Measurements from ENCODE around the gene COX14. TPM values are rescaled to one million over a fixed set of nuclear protein-coding genes. Genes with fewer than 3 reads are reported as not detected.
A peak's percentile ranks its signal among the peaks of the same experiment; 100 is the strongest.

COX14 gene
- total and polyA plus RNA-seq, 4 donors: 26.7 to 172 (median 53.5) TPM

DNA sequence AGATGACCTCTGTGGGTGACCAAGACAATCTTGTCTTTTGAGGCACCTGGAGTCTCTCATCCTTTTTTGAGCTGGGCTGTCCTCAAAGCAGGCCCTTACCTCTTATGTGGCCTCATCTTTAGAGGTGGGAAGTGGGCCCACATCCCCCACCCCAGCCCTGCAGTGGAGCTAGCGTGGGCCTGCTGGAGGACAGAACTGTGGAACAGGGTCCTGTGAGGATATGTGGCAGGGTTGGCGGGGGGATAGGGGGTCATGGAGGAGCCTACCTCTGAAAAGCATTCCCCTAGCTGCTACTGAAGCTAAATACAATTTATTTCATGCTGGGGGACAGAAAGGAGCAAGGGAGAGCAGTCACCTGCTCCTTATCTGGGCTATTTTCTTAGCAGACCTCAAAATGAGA, 8.7 kb upstream of the COX14 start:
- WGBS: 92% methylated on average over 2 of the region's 2 CpGs
- TF ChIP-seq RAD21 (IDR thresholded peaks at IDR 0.05) (no peak), YY1 (IDR thresholded peaks at IDR 0.05) (no peak), HNF4G (IDR thresholded peaks at IDR 0.05) (no peak), TAF1 (conservative IDR thresholded peaks at IDR 0.05) (no peak), HNF4A (conservative IDR thresholded peaks at IDR 0.05) (no peak)
- no peak for DNase-seq (ENCODE audit: low spot score)
- Histone ChIP-seq H3K9me3 (ENCODE audit: control insufficient read depth in 4 of 4, low read length in 3 of 4) (no peaks in the 10 kb centered on the region), H3K27ac (ENCODE audit: low read depth in 1 of 2, low read length in 2 of 2) (peak overlapping the region; percentile 84 to 94), H3K36me3 (ENCODE audit: control insufficient read depth in 4 of 4, insufficient read depth in 3 of 4, low read depth in 1 of 4, low read length in 3 of 4) (peaks cover 0 to 21% (median 17%) of the 10 kb centered on the region in 4 donors), H3K4me3 (ENCODE audit: low read depth in 1 of 3, low read length in 3 of 3) (no peak overlapping the region), H3K4me1 (ENCODE audit: control insufficient read depth in 4 of 4, insufficient read depth in 4 of 4, low read length in 3 of 4) (peaks cover 11 to 73% (median 52%) of the 10 kb centered on the region in 4 donors), H3K27me3 (ENCODE audit: control insufficient read depth in 4 of 4, insufficient read depth in 4 of 4, low read length in 3 of 4) (no peaks in the 10 kb centered on the region), H3K9ac (ENCODE audit: low read depth in 1 of 2, low read length in 2 of 2) (peak overlapping the region in 1 of 2 donors; percentile 59)

DNA sequence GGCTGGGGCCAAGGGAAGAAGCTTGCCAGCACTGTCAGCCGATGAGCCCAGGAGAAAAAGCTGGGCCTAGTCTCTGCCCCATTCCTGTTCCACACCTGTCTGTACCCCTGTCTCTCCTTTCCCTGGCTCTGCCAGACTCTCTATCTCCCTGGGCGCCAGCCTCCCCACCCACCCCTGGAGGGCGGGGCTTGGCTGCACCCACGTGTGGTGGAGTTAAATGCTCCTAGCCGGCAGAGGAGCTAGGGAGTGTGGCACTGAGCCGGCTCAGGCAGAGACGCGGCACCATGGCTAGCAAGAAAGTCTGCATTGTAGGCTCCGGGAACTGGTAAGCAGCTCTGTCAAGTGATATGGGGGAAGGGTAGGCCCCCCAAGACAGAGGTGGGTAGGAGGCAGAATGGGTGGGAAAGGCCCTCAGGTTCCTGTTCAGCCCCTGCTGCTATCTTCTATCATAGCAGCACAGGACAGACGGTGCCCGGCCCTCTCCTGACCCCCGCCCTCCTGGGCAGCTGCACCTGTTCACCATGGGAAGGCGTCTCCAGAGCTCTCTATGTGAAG, 8.2 kb upstream of the COX14 start, which contains the start of gene GPD1:
Gene GPD1 (plus strand): TSS at position 242 of the 555 bp plus-strand sequence. CDS start 43 bp downstream, at position 285.
- peaks cover 14 to 77% (median 56%) of the 10 kb centered on the region in 4 donors for H3K4me1 ChIP-seq (ENCODE audit: control insufficient read depth in 4 of 4, insufficient read depth in 4 of 4, low read length in 3 of 4)

More for the DNA sequence above, 8.2 kb upstream of the COX14 start, which contains the start of gene GPD1:
- WGBS: 15% methylated on average over 13 of the region's 13 CpGs
- Histone ChIP-seq H3K36me3 (ENCODE audit: control insufficient read depth in 4 of 4, insufficient read depth in 3 of 4, low read depth in 1 of 4, low read length in 3 of 4) (peaks cover 0 to 19% (median 12%) of the 10 kb centered on the region in 4 donors), H3K4me3 (ENCODE audit: low read depth in 1 of 3, low read length in 3 of 3) (peak within 1 kb of the TSS; percentile 45 to 79 (median 60)), H3K27ac (ENCODE audit: low read depth in 1 of 2, low read length in 2 of 2) (peak within 1 kb of the TSS; percentile 84 to 94), H3K9ac (ENCODE audit: low read depth in 1 of 2, low read length in 2 of 2) (peak within 1 kb of the TSS; percentile 63 to 80), H3K9me3 (ENCODE audit: control insufficient read depth in 4 of 4, low read length in 3 of 4) (no peaks in the 10 kb centered on the region), H3K27me3 (ENCODE audit: control insufficient read depth in 4 of 4, insufficient read depth in 4 of 4, low read length in 3 of 4) (no peaks in the 10 kb centered on the region)
- TF ChIP-seq, protein P1, sequence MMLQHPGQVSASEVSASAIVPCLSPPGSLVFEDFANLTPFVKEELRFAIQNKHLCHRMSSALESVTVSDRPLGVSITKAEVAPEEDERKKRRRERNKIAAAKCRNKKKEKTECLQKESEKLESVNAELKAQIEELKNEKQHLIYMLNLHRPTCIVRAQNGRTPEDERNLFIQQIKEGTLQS (IDR thresholded peaks at IDR 0.05): no peak
- TF ChIP-seq, protein P2, sequence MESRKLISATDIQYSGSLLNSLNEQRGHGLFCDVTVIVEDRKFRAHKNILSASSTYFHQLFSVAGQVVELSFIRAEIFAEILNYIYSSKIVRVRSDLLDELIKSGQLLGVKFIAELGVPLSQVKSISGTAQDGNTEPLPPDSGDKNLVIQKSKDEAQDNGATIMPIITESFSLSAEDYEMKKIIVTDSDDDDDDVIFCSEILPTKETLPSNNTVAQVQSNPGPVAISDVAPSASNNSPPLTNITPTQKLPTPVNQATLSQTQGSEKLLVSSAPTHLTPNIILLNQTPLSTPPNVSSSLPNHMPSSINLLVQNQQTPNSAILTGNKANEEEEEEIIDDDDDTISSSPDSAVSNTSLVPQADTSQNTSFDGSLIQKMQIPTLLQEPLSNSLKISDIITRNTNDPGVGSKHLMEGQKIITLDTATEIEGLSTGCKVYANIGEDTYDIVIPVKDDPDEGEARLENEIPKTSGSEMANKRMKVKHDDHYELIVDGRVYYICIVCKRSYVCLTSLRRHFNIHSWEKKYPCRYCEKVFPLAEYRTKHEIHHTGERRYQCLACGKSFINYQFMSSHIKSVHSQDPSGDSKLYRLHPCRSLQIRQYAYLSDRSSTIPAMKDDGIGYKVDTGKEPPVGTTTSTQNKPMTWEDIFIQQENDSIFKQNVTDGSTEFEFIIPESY (IDR thresholded peaks at IDR 0.05): no peak
- peak; percentile 89 for TF ChIP-seq YY1 (IDR thresholded peaks at IDR 0.05)
- TF ChIP-seq RXRA (IDR thresholded peaks at IDR 0.05): peak; percentile 48 to 52
- TF ChIP-seq HNF4A (conservative IDR thresholded peaks at IDR 0.05): peak; percentile 49 to 52
- TF ChIP-seq JUND (IDR thresholded peaks at IDR 0.05): no peak
- TF ChIP-seq, protein P3, sequence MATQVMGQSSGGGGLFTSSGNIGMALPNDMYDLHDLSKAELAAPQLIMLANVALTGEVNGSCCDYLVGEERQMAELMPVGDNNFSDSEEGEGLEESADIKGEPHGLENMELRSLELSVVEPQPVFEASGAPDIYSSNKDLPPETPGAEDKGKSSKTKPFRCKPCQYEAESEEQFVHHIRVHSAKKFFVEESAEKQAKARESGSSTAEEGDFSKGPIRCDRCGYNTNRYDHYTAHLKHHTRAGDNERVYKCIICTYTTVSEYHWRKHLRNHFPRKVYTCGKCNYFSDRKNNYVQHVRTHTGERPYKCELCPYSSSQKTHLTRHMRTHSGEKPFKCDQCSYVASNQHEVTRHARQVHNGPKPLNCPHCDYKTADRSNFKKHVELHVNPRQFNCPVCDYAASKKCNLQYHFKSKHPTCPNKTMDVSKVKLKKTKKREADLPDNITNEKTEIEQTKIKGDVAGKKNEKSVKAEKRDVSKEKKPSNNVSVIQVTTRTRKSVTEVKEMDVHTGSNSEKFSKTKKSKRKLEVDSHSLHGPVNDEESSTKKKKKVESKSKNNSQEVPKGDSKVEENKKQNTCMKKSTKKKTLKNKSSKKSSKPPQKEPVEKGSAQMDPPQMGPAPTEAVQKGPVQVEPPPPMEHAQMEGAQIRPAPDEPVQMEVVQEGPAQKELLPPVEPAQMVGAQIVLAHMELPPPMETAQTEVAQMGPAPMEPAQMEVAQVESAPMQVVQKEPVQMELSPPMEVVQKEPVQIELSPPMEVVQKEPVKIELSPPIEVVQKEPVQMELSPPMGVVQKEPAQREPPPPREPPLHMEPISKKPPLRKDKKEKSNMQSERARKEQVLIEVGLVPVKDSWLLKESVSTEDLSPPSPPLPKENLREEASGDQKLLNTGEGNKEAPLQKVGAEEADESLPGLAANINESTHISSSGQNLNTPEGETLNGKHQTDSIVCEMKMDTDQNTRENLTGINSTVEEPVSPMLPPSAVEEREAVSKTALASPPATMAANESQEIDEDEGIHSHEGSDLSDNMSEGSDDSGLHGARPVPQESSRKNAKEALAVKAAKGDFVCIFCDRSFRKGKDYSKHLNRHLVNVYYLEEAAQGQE (IDR thresholded peaks at IDR 0.05): peak; percentile 87
- TF ChIP-seq, protein P4, sequence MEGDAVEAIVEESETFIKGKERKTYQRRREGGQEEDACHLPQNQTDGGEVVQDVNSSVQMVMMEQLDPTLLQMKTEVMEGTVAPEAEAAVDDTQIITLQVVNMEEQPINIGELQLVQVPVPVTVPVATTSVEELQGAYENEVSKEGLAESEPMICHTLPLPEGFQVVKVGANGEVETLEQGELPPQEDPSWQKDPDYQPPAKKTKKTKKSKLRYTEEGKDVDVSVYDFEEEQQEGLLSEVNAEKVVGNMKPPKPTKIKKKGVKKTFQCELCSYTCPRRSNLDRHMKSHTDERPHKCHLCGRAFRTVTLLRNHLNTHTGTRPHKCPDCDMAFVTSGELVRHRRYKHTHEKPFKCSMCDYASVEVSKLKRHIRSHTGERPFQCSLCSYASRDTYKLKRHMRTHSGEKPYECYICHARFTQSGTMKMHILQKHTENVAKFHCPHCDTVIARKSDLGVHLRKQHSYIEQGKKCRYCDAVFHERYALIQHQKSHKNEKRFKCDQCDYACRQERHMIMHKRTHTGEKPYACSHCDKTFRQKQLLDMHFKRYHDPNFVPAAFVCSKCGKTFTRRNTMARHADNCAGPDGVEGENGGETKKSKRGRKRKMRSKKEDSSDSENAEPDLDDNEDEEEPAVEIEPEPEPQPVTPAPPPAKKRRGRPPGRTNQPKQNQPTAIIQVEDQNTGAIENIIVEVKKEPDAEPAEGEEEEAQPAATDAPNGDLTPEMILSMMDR (IDR thresholded peaks at IDR 0.05; ENCODE audit: low read depth, low read length, missing input control): peak; percentile 7
- TF ChIP-seq HNF4G (IDR thresholded peaks at IDR 0.05): no peak
- peak; percentile 19 to 21 for TF ChIP-seq RAD21 (IDR thresholded peaks at IDR 0.05)
- TF ChIP-seq GABPA (IDR thresholded peaks at IDR 0.05 in 1 of 2, conservative IDR thresholded peaks at IDR 0.05 in 1 of 2): no peak
- TF ChIP-seq FOXA2 (IDR thresholded peaks at IDR 0.05): no peak
- TF ChIP-seq, protein P5, sequence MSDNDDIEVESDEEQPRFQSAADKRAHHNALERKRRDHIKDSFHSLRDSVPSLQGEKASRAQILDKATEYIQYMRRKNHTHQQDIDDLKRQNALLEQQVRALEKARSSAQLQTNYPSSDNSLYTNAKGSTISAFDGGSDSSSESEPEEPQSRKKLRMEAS (IDR thresholded peaks at IDR 0.05): peak; percentile 63
- peak; percentile 62 for TF ChIP-seq SP1 (IDR thresholded peaks at IDR 0.05)
- peak; percentile 19 for TF ChIP-seq NR2F2 (IDR thresholded peaks at IDR 0.05)
- TF ChIP-seq EGR1 (IDR thresholded peaks at IDR 0.05; ENCODE audit: low read depth in 2 of 2): peak in 1 of 2 donors; percentile 28
- no peak for TF ChIP-seq FOXA1 (IDR thresholded peaks at IDR 0.05)
- TF ChIP-seq TAF1 (conservative IDR thresholded peaks at IDR 0.05): peak; percentile 95
- DNase-seq (ENCODE audit: low spot score): peak; percentile 74

Measured in liver (tissue), 9 donors.